OCI-M1 (cell line): ENCODE results near the gene C4orf51.

Experiments
- DNase-seq: peaks from one replicate; lab custom pipeline; 2025; lab: John Stamatoyannopoulos, UW

C4orf51 gene

DNA sequence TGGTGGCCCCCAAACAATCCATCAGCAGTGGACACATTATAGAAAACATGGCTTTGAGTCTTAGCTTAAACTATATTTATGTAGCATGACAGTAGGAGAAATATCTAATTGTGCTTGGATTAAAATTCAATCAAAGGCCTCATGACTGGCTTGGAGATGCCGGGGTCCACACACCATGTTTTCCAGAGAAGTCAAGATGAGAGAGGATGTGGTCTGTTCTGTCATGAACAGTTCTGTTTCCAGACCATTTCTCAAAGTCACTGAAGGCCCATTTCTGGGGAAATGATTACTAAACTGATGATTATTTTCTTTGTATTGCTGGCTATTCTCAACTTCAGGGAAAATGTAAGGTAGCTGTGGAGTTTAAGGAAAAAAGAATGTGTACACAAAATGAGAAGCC lies 76.3 kb downstream of the C4orf51 start:
- no peak for DNase-seq

DNA sequence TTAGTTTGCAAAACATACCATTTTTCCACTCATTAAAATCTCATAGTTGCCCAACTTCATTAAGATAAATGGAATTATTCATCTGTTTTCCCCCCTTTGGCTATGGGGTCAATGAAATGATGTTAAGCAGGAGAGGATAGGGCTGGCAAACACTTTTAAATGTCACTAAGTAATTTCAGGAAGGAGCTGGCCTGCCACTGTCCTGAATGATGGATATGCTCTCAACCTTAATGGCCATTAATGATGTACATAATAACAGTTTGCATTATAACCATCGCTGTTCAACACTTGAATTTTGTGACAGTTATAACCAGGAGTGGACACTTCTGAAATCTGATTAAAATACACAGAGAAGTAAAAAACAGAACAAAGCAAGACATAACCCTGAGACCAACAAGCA lies 77.2 kb downstream of the C4orf51 start:
- DNase-seq = no peak

DNA sequence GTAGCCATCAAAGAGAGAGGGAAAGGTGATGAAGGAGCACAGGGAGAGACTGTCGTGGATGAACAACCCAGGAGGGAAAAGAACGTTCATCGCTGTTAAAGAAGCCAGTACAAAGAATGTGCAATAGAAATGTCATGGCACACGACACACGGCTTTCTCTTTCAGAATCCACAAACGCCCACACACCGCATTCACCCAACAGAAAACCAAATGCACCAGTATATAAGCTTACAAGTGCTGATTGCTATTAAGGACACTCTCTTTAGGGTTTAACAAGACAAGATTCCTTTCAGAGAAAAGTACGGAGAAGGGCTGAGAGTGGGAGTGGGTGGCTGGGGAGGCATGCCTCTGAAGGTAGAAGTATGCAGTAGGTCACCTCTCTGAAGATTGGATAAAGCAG lies 80.2 kb downstream of the C4orf51 start:
- no peak for DNase-seq

DNA sequence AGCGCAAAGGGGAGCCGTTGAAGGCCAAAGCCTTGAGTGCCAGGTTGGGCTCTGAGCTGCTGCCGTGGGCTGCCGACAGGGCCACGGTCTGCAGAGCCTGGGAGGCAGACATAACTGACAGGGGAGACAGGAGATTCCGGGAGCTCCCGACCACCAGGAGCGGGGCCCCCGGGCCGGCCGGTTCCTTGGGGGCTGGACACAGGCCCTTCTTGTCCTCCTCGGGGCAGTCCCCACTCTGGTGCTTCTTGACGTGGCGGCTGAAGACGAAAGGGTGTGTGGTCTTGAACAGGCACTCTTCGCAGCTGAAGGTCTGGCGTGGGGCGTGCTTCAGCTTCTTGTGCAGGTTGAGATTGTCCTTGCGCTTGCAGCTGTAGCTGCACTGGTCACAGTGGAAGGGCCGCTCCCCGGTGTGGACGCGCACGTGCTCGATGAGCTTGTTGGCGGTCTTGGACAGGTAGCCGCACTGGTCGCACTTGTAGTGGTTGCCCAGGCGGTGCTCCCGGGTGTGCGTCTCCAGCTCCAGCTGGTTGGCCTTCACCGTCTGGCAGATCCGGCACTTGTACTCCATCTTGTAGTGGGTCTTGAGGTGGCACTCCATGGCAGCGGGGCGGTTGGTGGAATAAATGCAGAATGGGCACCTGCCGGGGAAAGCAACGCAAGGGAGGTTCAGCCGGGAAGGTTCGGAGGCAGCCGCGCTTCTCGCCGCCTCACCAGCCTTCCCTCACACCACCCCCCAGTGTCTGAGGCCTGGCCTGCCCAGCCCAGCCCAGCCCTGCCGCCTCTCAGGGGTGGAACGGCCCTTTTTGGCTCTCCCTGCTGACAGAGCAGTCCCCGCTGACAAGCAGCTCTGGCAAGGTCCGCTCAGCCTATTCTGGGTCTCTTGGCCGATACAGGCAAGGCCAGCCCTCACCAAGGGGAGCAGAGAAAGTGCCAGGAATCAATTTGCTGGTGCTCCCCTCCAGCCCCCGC lies 81.3 kb downstream of the C4orf51 start:
- DNase-seq = no peak

DNA sequence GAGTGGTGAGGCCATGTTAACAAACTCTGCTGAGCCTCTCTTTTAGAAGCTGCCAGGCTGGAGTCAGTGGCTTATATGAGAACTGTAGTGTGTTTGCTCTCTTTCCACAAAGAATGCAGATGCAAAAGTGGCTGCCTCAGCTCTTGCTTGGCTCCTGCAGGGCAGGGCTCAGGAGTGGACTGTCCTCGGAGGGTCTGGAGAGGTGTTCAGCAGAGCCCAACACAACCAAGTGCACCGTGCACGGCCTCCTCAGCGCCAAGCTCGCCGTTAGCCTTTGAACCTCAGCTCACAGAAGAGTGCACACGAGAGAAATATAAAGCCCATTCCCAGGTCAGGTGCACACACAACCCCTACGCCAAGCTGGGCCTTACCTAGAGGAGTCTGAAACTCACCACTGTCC lies 82.8 kb downstream of the C4orf51 start:
- DNase-seq = no peak

DNA sequence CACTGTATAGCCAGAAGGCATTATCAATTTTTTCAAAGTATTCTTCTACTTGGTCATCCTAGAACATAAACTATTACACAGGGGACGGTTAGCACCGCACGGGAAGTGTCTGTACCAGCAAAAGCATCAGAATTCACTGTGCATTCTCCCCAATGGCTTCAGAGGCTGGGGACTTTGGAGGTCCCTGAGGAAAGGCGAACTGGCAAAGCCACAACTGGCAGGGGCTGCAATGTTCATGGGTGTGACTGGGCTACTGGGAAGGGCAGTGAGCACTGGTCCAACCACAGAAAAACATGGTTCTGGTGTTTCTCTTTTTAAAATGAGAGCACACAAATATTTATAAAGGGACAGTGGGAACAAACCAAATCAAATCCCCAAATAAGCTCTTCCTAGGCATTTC lies 83.5 kb downstream of the C4orf51 start:
- DNase-seq = no peak

DNA sequence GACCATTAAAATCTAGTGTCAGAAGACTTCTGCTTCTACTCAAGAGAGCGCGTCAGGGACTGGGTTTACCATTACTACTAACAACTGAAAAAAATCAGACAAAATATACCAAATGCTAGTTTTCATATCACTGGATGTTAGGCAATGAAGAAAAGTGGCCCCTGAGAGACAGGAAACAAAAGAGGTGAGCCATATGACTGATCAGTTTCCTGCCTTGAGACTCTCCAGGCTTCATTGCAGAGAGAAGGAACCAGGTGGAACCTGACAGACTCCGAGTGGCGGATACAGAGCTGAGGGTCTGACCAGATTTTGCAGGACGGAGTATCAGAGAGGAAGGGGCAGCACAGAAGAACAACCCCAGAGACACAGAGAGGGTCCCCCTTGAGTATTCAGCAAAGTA lies 86.3 kb downstream of the C4orf51 start:
- no peak for DNase-seq

DNA sequence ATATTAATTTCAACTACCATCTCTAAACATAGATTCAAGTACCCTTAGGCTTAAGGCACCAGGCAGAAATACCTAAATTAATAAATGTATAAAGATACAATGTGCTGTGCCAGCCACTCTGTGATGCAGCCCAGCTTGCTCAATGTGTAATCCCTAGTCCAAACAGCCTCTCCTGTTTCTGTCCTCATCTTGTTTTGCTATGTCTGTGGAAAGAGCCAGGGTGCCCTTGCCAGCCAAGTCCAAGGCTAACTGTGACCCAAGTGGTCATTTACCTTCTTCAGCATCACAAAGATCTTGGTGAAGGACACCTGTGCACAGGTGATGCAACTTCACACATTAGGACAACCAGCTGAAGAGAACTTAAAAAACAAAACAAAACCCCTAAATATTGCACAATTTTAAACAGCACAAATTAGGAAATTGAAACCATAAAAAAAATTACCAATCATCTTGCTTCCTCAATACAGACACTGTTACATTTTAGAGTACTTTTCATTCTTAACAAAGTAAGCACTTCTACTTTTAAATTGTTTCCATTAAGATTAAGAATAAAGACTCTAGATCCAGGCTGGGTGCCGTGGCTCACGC lies 89.6 kb downstream of the C4orf51 start:
- DNase-seq = no peak

DNA sequence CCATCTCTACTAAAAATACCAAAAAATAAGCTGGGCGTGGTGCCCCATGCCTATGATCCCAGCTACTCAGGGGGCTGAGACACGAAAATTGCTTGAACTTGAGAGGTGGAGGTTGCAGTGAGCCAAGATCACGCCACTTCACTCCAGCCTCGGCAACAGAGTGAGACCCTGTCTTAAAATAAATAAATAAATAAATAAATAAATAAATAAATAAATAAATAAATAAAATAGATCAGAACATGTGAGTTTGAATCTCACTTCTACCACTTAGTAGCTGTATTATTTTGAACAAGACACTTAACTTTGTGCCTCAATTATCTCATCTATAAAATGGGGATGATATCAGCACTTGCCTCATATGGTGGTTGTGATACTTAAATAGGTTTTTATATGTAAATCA lies 90.2 kb downstream of the C4orf51 start:
- DNase-seq = no peak

DNA sequence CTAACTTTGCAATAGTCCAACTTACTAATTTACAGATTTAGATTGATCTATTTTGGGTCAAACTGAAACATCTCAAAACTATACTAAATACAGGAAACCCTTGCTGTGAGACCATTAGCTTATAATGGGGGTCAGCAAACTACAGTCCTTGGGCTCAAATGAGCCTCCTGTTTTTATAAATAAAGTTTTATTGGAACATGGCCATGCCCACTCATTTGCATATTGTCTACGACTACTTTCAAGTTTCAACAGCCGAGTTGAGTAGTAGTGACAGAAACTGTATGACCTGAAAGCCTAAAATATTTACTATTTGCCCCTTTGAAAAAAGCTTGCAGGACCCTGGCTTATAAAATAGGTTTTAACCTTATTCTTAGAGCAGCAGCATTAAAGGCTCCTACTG lies 92.4 kb downstream of the C4orf51 start:
- no peak for DNase-seq

DNA sequence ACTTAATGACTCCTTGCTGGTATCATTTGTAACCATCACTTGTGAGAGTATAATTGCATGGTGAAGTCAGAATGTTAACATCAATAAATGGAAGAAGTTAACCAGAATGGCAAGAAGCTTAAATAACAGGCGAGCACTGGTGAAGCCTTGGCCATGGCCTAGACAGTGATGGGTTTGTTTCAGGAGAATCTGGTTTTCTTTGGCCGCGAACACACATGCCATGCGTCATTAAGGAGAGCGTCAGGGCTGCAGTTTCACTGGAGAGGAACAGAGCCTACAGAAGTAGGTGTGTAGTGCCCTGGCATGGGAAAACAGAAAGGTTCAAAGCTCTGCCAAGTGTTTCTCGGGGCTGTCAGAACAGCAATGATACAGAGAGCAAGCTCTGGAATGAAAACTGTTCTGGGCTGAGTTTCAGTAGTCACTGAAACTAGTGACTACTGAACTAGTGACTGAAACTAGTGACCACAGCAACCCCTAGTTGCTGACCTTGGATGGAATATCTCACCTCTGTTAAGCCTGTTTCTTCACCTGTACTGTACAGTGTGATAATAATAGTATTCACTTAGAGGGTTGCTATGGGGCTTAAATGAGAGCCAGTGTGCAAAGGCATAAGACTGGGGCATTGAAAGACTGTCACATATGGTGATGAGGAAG lies 93.8 kb downstream of the C4orf51 start:
- DNase-seq = no peak

DNA sequence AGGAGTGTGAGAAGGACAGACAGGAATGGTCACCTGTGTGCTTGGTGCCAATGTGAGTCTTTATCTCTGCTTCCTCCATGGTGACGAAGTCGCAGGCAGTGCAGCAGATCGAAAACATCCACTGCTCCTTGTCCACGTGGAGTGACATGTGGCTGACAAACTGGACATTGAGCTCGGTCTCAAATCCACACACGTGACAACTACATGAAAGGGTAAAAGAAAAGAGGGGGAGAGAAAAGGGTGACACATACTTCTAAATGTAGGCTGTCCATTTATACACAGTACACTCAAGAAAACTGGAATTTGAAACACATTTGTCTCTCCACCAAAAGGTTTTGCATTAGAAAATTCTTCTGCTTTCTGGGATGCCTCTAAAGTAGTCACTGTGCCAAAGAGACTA lies 94.5 kb downstream of the C4orf51 start:
- DNase-seq = no peak

DNA sequence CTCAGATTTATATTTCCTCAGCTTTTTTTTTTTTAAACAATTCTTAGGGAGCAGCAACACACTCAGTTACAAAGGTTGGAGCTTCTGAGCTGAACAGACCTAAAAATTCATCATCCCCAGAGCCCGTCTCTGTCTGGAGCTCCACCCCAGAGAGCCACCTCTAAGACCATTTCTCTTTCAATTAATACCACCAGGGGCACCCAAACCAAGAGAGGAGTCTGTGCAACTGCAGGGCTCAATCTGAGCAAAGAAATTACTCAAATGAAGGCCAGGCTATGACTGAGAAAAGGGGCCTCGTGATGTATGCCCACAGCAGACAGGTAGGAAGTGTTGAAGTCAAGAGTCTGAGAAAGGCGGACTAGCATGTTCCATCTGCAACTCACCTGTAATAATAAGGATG lies 95.5 kb downstream of the C4orf51 start:
- DNase-seq = no peak

DNA sequence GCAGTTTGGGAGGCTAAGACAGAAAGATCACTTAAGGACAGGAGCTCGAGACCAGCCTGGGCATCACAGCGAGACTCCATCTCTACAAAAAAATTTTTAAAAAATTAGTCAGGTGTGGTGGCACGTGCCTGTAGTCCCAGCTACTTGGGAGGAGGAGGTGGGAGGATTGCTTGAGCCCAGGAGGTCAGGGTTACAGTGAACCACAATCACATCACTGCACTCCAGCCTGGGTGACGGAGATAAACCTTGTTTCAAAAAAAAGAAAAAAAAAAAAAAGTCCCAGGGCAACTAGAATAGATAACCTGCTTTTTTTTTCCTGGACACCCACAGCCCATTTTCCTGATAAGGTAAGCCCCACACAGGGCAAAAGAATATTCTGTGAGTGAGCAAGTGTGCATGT lies 96.3 kb downstream of the C4orf51 start:
- DNase-seq = peak; percentile 62

DNA sequence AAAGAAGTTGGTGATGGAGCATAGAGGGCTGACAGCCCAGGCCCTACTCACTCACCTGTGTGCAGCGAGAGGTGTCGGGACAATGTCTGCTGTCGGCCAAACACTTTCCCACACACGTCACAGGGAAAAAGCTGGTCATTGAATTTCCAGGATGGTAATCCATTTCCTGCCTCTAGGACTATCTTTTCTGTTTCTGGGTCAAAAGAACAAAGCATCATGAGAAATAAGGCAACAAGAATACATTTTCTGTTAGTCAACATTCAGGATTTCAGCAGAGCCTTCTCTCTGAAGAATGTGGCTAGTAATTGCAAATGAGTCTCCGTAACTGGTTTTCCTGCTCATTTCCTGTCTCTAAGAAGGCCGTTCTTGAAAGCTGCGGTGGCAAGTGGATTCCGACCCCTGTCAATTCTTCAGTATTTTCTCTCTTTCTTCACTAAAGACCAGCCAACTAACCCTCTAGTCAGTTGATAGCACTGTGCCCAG lies 99.4 kb downstream of the C4orf51 start:
- no peak for DNase-seq

DNA sequence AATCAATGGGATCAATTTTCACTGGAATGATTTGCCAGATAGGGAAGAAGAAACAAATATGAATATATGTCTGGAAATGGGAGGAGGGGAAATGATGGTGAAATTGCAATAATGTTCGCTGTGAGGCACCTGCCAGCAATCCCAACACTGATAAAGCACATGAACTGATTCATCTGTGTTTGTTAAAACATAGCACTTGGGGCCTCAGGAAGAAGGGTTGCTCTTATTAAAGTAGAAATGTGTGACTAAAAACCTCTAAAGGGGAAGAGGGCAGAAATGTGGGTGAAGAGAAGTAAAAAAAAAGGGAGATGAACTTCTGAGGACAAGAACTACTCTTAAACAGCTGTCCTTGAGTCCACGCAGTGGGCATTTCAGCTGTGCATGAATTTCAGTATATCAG lies 101.4 kb downstream of the C4orf51 start:
- DNase-seq = no peak
